Right lobe of liver (tissue), 4 donors: Measurements from ENCODE around the gene PDCD5.

Experiments used
- CTCF ChIP-seq, 4 donors: fragments of 200-600 bp in 3 of 4; fragments of 450-650 bp in 1 of 4; IDR thresholded peaks; one replicate each; pipeline versions ENCODE4 v1.5.1 to v1.8.0; 2016 to 2022; ENCODE audit warnings: antibody characterized with exemption in 4 of 4, mild to moderate bottlenecking in 2 of 4
- POLR2A ChIP-seq: fragments of 450-650 bp; IDR thresholded peaks from one replicate; pipeline ENCODE4 v1.6.1; 2017; ENCODE audit warnings: antibody characterized with exemption, mild to moderate bottlenecking
- donor health status: DM: no; HTN: no; CAD: no.
- donor health status: DM: no; HTN: no; CAD: no.
- donor health status: DM: no; HTN: yes; CAD: no.

- TF ChIP-seq CTCF (IDR thresholded peaks at IDR 0.05) (no peak), POLR2A (no peak)
These were observed 46.8 kb downstream of the PDCD5 start for GRCh38 chr19:32627714-32628270.
